ENCODE data around the gene U2AF1L4.

GRCh38 chr19:35757231-35757748 is 12.1 kb upstream of the U2AF1L4 start:
- TF ChIP-seq CTCF (conservative IDR thresholded peaks at IDR 0.05; ENCODE audit: low read length) (no peak), EZH2phosphoT487 (IDR thresholded peaks at IDR 0.05; ENCODE audit: borderline replicate concordance, low read depth, low read length) (no peak)

Data from OCI-LY7 (cell line).